ENCODE measurements around the gene RBM11.

RBM11 gene

GRCh38 chr21:14215971-14216641 lies at the start of gene RBM11:
Gene RBM11, plus strand, starts transcription at chr21:14216157. Its CDS starts 30 bp downstream, at chr21:14216187.
- DNase-seq, result peak; percentile 80

- peak; percentile 43 for DNase-seq
Observed at GRCh38 chr21:14166463-14167223, 49.3 kb upstream of the RBM11 start.

GRCh38 chr21:14206222-14206621 lies 9.7 kb upstream of the RBM11 start:
- no peak for DNase-seq

- no peak for DNase-seq
Observed at GRCh38 chr21:14210738-14211137, 5.2 kb upstream of the RBM11 start, which contains the start of gene LIPI. Gene LIPI, minus strand, starts transcription at chr21:14210955. Its CDS starts 110 bp downstream, at chr21:14210845.

GRCh38 chr21:14213164-14213563 lies 2.8 kb upstream of the RBM11 start:
- no peak for DNase-seq

- DNase-seq, result no peak
Observed at GRCh38 chr21:14223365-14223764, 7.4 kb downstream of the RBM11 start.

GRCh38 chr21:14229399-14229798 lies 13.4 kb downstream of the RBM11 start:
- DNase-seq, result no peak

- DNase-seq, result no peak
Observed at GRCh38 chr21:14235101-14235500, 19.1 kb downstream of the RBM11 start.

- no peak for DNase-seq
Observed at GRCh38 chr21:14236180-14236579, 20.2 kb downstream of the RBM11 start.

- no peak for DNase-seq
Observed at GRCh38 chr21:14239281-14239680, 23.3 kb downstream of the RBM11 start.

- DNase-seq, result no peak
Observed at GRCh38 chr21:14241297-14241696, 25.3 kb downstream of the RBM11 start.

- peak; percentile 0 for DNase-seq
Observed at GRCh38 chr21:14243461-14243860, 27.5 kb downstream of the RBM11 start.

GRCh38 chr21:14243874-14244273 lies 27.9 kb downstream of the RBM11 start:
- no peak for DNase-seq

GRCh38 chr21:14244911-14245310 lies 29.0 kb downstream of the RBM11 start:
- no peak for DNase-seq

GRCh38 chr21:14245711-14246110 lies 29.8 kb downstream of the RBM11 start:
- no peak for DNase-seq

GRCh38 chr21:14251336-14251735 lies 35.4 kb downstream of the RBM11 start:
- DNase-seq, result no peak

GRCh38 chr21:14259747-14260146 lies 43.8 kb downstream of the RBM11 start:
- peak; percentile 68 for DNase-seq

GRCh38 chr21:14260174-14260764 lies 44.3 kb downstream of the RBM11 start:
- DNase-seq, result no peak

- DNase-seq, result no peak
Observed at GRCh38 chr21:14262039-14262438, 46.1 kb downstream of the RBM11 start.

- DNase-seq, result no peak
Observed at GRCh38 chr21:14263879-14264278, 47.9 kb downstream of the RBM11 start.

- DNase-seq, result no peak
Observed at GRCh38 chr21:14265023-14265422, 49.1 kb downstream of the RBM11 start.

- DNase-seq, result no peak
Observed at GRCh38 chr21:14267076-14267475, 51.1 kb downstream of the RBM11 start.

- no peak for DNase-seq
Observed at GRCh38 chr21:14270631-14271030, 54.7 kb downstream of the RBM11 start.

GRCh38 chr21:14271053-14271452 lies 55.1 kb downstream of the RBM11 start:
- DNase-seq, result no peak
